Tibial nerve (tissue), 4 donors: Measurements from ENCODE around the gene CACNA1A.

Source experiments
- CTCF ChIP-seq, 5 experiments: fragments of 200-600 bp in 3 of 5; fragments of 450-650 bp in 2 of 5; sonication (generic) in 3 of 5; IDR thresholded peaks; one replicate each; pipeline ENCODE4 v1.5.1; 2016 to 2019; ENCODE audit warnings: antibody characterized with exemption in 5 of 5, mild to moderate bottlenecking in 3 of 5, moderate library complexity in 2 of 5
- EP300 ChIP-seq, 2 donors: sonication (generic); formaldehyde crosslinking; IDR thresholded peaks; one replicate each; pipeline ENCODE4 v1.6.1; 2017; ENCODE audit warnings: antibody characterized with exemption in 2 of 2, mild to moderate bottlenecking in 1 of 2

- TF ChIP-seq EP300 (IDR thresholded peaks at IDR 0.05) (peak in 1 of 2 donors; percentile 41), CTCF (IDR thresholded peaks at IDR 0.05) (no peak)
Observed at GRCh38 chr19:13164343-13165161, 341.7 kb downstream of the CACNA1A start.
